SK-N-SH (cell line): Measurements from ENCODE around the gene VAMP2. TPM values are rescaled to one million over a fixed set of nuclear protein-coding genes. Genes with fewer than 3 reads are reported as not detected.
A peak's percentile ranks its signal among the peaks of the same experiment; 100 is the strongest.

Experiments used
- CTCF ChIA-PET: fragments of 300-600, 350-600 bp; formaldehyde crosslinking; extraction: SDS; loops from one replicate; lab custom pipeline; 2021; lab: Yijun Ruan, JAX
- POLR2A ChIA-PET: fragments of 350-600 bp; sonication (Branson Sonifier 250); formaldehyde crosslinking; extraction: SDS; loops from one replicate; lab custom pipeline; 2020; ENCODE audit warnings: antibody characterized with exemption, inconsistent platforms; lab: Yijun Ruan, JAX
- DNase-seq: peaks from one replicate; pipeline ENCODE4 v3.0.0; 2012
- H2AFZ ChIP-seq: fragments of 200-600 bp; sonication (generic); 2 replicates; pipeline ENCODE4 v1.8.1; 2016; ENCODE audit warnings: antibody characterized with exemption, mild to moderate bottlenecking, low read depth
- H3F3A ChIP-seq: fragments of 200-600 bp; sonication (generic); replicated peaks from 2 replicates; pipeline ENCODE3; 2016; ENCODE audit warnings: antibody characterized with exemption, mild to moderate bottlenecking; ENCODE audit not compliant: insufficient read depth
- H3K27ac ChIP-seq, 2 experiments: fragments of 200-500 bp in 1 of 2; fragments of 200-600 bp in 1 of 2; sonication (Bioruptor generic) in 1 of 2; sonication (generic), shearing (Covaris generic) in 1 of 2; 2 replicates each; pipeline versions ENCODE4 v1.5.1 to v1.6.1; 2014 to 2016; ENCODE audit warnings: low read depth in 2 of 2, inconsistent platforms in 1 of 2, low read length in 1 of 2, mild to moderate bottlenecking in 1 of 2, mixed read lengths in 1 of 2
- H3K27me3 ChIP-seq: fragments of 200-600 bp; sonication (generic), shearing (Covaris generic); 2 replicates; pipeline ENCODE4 v1.6.1; 2016; ENCODE audit warnings: mixed run types; ENCODE audit not compliant: insufficient read depth
- H3K36me3 ChIP-seq, 2 experiments: fragments of 200-500 bp in 1 of 2; fragments of 200-600 bp in 1 of 2; sonication (Bioruptor generic) in 1 of 2; sonication (generic) in 1 of 2; replicated peaks in 1 of 2; 2 replicates each; pipeline versions ENCODE3 to v1.5.1; 2014 to 2016; ENCODE audit warnings: low read length in 1 of 2, mild to moderate bottlenecking in 1 of 2; ENCODE audit not compliant: insufficient read depth in 2 of 2, control insufficient read depth in 1 of 2
- H3K4me1 ChIP-seq, 2 experiments: fragments of 200-500 bp in 1 of 2; fragments of 200-600 bp in 1 of 2; sonication (Bioruptor generic) in 1 of 2; sonication (generic), shearing (Covaris generic) in 1 of 2; 2 replicates each; pipeline versions ENCODE4 v1.5.1 to v1.6.1; 2014 to 2016; ENCODE audit warnings: low read depth in 1 of 2, low read length in 1 of 2, mixed run types in 1 of 2; ENCODE audit not compliant: insufficient read depth in 2 of 2, control insufficient read depth in 1 of 2
- H3K4me2 ChIP-seq: fragments of 200-600 bp; sonication (generic), shearing (Covaris generic); 2 replicates; pipeline ENCODE4 v1.6.1; 2017; ENCODE audit warnings: mixed run types
- H3K4me3 ChIP-seq, 2 experiments: fragments of 200-500 bp in 1 of 2; fragments of 200-600 bp in 1 of 2; sonication (Bioruptor generic) in 1 of 2; sonication (generic), shearing (Covaris generic) in 1 of 2; 2 replicates each; pipeline versions ENCODE4 v1.5.1 to v1.8.1; 2014 to 2016; ENCODE audit warnings: low read depth in 2 of 2, inconsistent platforms in 1 of 2, low read length in 1 of 2, mild to moderate bottlenecking in 1 of 2, mixed read lengths in 1 of 2, moderate library complexity in 1 of 2
- H3K79me2 ChIP-seq: fragments of 200-600 bp; sonication (generic); 2 replicates; pipeline ENCODE4 v1.8.1; 2017; ENCODE audit warnings: mild to moderate bottlenecking; ENCODE audit not compliant: insufficient read depth
- H3K9ac ChIP-seq: fragments of 200-600 bp; sonication (generic); 2 replicates; pipeline ENCODE4 v1.6.1; 2017; ENCODE audit warnings: mixed run types
- H3K9me2 ChIP-seq: fragments of 200-600 bp; sonication (generic); 2 replicates; pipeline ENCODE4 v1.6.1; 2017; ENCODE audit warnings: mixed run types
- H3K9me3 ChIP-seq: fragments of 200-600 bp; sonication (generic); 2 replicates; pipeline ENCODE4 v1.6.1; 2017; ENCODE audit warnings: mixed run types, mild to moderate bottlenecking, moderate library complexity
- H4K20me1 ChIP-seq: fragments of 200-600 bp; sonication (generic); 2 replicates; pipeline ENCODE4 v1.6.1; 2017; ENCODE audit warnings: mild to moderate bottlenecking, mixed run types; ENCODE audit not compliant: insufficient read depth
- CHD2 ChIP-seq: fragments of 150-350 bp; IDR thresholded peaks from 2 replicates; pipeline ENCODE4 v1.6.1; 2018; ENCODE audit warnings: low read length; ENCODE audit not compliant: partially characterized antibody
- ELF1 ChIP-seq: IDR thresholded peaks from 2 replicates; pipeline ENCODE4 v1.4.0; 2012
- EZH2phosphoT487 ChIP-seq: fragments of 200-600 bp; sonication (generic); IDR thresholded peaks from 2 replicates; pipeline ENCODE4 v1.6.1; 2017; ENCODE audit warnings: low read depth, mixed run types, mild to moderate bottlenecking, antibody characterized with exemption, moderate library complexity, borderline replicate concordance
- FOSL2 ChIP-seq: IDR thresholded peaks from 2 replicates; pipeline ENCODE4 v1.4.0; 2012; ENCODE audit warnings: low read depth, mild to moderate bottlenecking, moderate library complexity, borderline replicate concordance
- FOXJ3 ChIP-seq: sonication (generic); formaldehyde crosslinking; IDR thresholded peaks from 2 replicates; pipeline ENCODE4 v1.5.1; 2020; ENCODE audit warnings: mild to moderate bottlenecking, missing genetic modification reagents
- GATA2 ChIP-seq: sonication (generic); formaldehyde crosslinking; IDR thresholded peaks from 2 replicates; pipeline ENCODE4 v1.5.0; 2020; ENCODE audit warnings: mild to moderate bottlenecking, missing genetic modification reagents
- MXI1 ChIP-seq: IDR thresholded peaks from 2 replicates; pipeline ENCODE4 v1.6.1; 2012; ENCODE audit warnings: mild to moderate bottlenecking, low read depth, low read length, improper control_type of control experiment
- NFIC ChIP-seq: IDR thresholded peaks from 2 replicates; pipeline ENCODE4 v1.4.0; 2012; ENCODE audit warnings: borderline replicate concordance
- NRF1 ChIP-seq: IDR thresholded peaks from 2 replicates; pipeline ENCODE4 v1.6.1; 2012; ENCODE audit warnings: low read depth, mild to moderate bottlenecking, low read length
- POLR2AphosphoS5 ChIP-seq: IDR thresholded peaks from 2 replicates; pipeline ENCODE4 v1.6.1; 2012; ENCODE audit warnings: low read depth, low read length
- TAF1 ChIP-seq: IDR thresholded peaks from 2 replicates; pipeline ENCODE4 v1.6.1; 2012; ENCODE audit warnings: low read depth, mild to moderate bottlenecking, low read length, moderate library complexity, borderline replicate concordance
- TCF12 ChIP-seq: IDR thresholded peaks from 2 replicates; pipeline ENCODE4 v1.4.0; 2012
- YY1 ChIP-seq: IDR thresholded peaks from 2 replicates; pipeline ENCODE4 v1.4.0; 2012; ENCODE audit warnings: low read depth, mild to moderate bottlenecking
- WGBS: methylation state at CpG from one replicate; pipeline ENCODE4 v1.1.6; 2017; ENCODE audit warnings: low lambda C conversion rate; 5-methylcytosine and 5-hydroxymethylcytosine counted together
- polyA plus RNA-seq, 3 experiments: library from polyadenylated mRNA; depleted of rRNA; stranded (reverse); fragments of >200 nt; gene quantifications; 2 replicates each; pipeline ENCODE4 v1.2.3, GENCODE V29; 2012
- TF ChIP-seq, protein P1 (sequence below): IDR thresholded peaks from 2 replicates; pipeline ENCODE4 v1.4.0; 2012; ENCODE audit warnings: low read depth, borderline replicate concordance
- TF ChIP-seq, protein P2 (sequence below): fragments of 150-350 bp; IDR thresholded peaks from 2 replicates; pipeline ENCODE4 v1.6.1; 2016; ENCODE audit warnings: mild to moderate bottlenecking, low read depth, low read length
- TF ChIP-seq, protein P3 (sequence below): IDR thresholded peaks from 2 replicates; pipeline ENCODE4 v1.6.1; 2012; ENCODE audit warnings: mild to moderate bottlenecking, low read depth, low read length, moderate library complexity

The VAMP2 gene
- polyA plus RNA-seq, 1 of the 3 experiments (the other 2 are of a cell fraction): 42.0 TPM

DNA sequence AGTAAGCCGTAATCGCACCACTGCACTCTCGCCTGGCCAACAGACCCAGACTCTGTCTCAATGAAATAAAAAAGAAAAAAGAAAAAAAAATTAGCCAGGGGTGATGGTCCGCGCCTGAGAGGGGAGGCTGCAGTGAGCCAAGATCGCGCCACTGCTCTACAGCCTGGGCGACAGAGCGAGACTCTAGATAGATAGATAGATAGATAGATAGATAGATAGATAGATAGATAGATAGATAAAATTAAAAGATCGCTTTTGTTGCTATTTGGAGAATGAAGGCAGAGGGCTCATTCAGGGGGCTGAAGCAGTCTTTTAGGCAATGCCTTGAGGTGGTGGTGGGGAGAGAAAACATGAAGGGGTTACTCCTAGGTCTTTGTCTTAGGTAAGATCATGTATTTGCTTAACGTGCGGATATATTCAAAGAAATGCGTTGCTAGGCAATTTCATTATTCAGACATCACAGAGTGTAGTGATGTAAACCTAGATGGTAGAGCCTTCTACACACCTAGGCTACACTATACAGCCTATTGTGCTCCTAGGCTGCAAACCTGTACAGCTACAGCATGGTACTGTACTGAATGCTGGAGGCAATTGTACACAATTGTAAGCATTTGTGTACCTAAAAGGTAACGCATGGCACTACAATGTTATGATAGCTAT is 34.5 kb downstream of the VAMP2 start:
- no peaks in the 10 kb centered on the region for H3K9me3 ChIP-seq
- TF ChIP-seq NFIC (no peak), TAF1 (no peak), YY1 (no peak), GATA2 (no peak), FOSL2 (no peak), FOXJ3 (no peak), ELF1 (no peak), POLR2AphosphoS5 (no peak), EZH2phosphoT487 (no peak), CHD2 (no peak), TCF12 (no peak), NRF1 (no peak), MXI1 (no peak)
- TF ChIP-seq, protein P1, sequence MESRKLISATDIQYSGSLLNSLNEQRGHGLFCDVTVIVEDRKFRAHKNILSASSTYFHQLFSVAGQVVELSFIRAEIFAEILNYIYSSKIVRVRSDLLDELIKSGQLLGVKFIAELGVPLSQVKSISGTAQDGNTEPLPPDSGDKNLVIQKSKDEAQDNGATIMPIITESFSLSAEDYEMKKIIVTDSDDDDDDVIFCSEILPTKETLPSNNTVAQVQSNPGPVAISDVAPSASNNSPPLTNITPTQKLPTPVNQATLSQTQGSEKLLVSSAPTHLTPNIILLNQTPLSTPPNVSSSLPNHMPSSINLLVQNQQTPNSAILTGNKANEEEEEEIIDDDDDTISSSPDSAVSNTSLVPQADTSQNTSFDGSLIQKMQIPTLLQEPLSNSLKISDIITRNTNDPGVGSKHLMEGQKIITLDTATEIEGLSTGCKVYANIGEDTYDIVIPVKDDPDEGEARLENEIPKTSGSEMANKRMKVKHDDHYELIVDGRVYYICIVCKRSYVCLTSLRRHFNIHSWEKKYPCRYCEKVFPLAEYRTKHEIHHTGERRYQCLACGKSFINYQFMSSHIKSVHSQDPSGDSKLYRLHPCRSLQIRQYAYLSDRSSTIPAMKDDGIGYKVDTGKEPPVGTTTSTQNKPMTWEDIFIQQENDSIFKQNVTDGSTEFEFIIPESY: no peak
- TF ChIP-seq, protein P2, sequence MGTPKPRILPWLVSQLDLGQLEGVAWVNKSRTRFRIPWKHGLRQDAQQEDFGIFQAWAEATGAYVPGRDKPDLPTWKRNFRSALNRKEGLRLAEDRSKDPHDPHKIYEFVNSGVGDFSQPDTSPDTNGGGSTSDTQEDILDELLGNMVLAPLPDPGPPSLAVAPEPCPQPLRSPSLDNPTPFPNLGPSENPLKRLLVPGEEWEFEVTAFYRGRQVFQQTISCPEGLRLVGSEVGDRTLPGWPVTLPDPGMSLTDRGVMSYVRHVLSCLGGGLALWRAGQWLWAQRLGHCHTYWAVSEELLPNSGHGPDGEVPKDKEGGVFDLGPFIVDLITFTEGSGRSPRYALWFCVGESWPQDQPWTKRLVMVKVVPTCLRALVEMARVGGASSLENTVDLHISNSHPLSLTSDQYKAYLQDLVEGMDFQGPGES: no peak
- TF ChIP-seq, protein P3, sequence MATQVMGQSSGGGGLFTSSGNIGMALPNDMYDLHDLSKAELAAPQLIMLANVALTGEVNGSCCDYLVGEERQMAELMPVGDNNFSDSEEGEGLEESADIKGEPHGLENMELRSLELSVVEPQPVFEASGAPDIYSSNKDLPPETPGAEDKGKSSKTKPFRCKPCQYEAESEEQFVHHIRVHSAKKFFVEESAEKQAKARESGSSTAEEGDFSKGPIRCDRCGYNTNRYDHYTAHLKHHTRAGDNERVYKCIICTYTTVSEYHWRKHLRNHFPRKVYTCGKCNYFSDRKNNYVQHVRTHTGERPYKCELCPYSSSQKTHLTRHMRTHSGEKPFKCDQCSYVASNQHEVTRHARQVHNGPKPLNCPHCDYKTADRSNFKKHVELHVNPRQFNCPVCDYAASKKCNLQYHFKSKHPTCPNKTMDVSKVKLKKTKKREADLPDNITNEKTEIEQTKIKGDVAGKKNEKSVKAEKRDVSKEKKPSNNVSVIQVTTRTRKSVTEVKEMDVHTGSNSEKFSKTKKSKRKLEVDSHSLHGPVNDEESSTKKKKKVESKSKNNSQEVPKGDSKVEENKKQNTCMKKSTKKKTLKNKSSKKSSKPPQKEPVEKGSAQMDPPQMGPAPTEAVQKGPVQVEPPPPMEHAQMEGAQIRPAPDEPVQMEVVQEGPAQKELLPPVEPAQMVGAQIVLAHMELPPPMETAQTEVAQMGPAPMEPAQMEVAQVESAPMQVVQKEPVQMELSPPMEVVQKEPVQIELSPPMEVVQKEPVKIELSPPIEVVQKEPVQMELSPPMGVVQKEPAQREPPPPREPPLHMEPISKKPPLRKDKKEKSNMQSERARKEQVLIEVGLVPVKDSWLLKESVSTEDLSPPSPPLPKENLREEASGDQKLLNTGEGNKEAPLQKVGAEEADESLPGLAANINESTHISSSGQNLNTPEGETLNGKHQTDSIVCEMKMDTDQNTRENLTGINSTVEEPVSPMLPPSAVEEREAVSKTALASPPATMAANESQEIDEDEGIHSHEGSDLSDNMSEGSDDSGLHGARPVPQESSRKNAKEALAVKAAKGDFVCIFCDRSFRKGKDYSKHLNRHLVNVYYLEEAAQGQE: no peak
- TF ChIP-seq, all 33 proteins: peak for 0
- ChIA-PET POLR2A (no interaction called here), CTCF (interaction anchor here (1.7 to 4.9 kb wide), 6 partner anchors 9 to 54 kb away, joined by 4 to 50 read pairs (median 8); no protein-coding TSS in a partner anchor)
- no peaks in the 10 kb centered on the region for H3K9me2 ChIP-seq
- H3K36me3 ChIP-seq: no peaks in the 10 kb centered on the region
- H3K79me2 ChIP-seq: no peaks in the 10 kb centered on the region
- H3K27ac ChIP-seq: no peak overlapping the region
- H3K4me2 ChIP-seq: peak overlapping the region; percentile 79
- H3K4me3 ChIP-seq: peak overlapping the region; percentile 10 to 60; a peak in 3 of 4 replicates
- no peak overlapping the region; the same call in 1 of the 2 replicates for H2AFZ ChIP-seq
- peaks cover 33% of the 10 kb centered on the region for H3F3A ChIP-seq
- no peaks in the 10 kb centered on the region; the same call in 1 of the 2 replicates for H3K27me3 ChIP-seq
- H4K20me1 ChIP-seq: no peaks in the 10 kb centered on the region; the same call in 1 of the 2 replicates
- no peak for DNase-seq
- H3K9ac ChIP-seq: no peak overlapping the region
- 17% methylated on average over 14 of the region's 14 CpGs for WGBS
- H3K4me1 ChIP-seq: peaks cover 0 to 22% of the 10 kb centered on the region in 2 experiments; a peak in 1 of 4 replicates
